ENCODE data around the gene FGF1.

DNA sequence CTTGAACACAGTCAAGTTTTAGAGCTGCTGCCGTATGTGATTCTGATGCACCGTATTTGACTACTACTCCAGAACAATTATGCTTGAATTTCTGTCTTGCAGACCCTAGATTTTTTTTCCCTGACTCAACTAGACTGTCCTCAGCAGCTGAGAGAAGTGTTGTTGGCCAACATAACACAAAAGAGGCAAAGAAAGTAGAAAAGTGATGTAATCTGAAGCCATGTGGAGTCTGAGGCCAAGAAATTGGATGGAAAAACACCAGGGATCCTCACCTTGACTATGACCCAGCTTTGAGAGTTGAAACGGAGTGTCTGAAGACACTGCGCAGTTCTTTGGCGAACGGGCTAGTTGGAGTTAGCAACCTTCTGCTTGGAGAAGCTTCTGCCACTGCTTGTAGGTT lies 36.3 kb upstream of the FGF1 start:
- TF ChIP-seq CTCF (IDR thresholded peaks at IDR 0.05) (no peak), POLR2A (IDR thresholded peaks at IDR 0.05) (no peak)
